Forelimb muscle (tissue), 1 donor: Measurements from ENCODE around the gene ARL13B. TPM values are rescaled to one million over a fixed set of nuclear protein-coding genes. Genes with fewer than 3 reads are reported as not detected.

Experiments used
- DNase-seq: peaks from one replicate; pipeline ENCODE4 v3.0.0-alpha.2; 2013; ENCODE audit warnings: low read depth
- polyA plus RNA-seq: library from polyadenylated mRNA; unstranded; fragments of 120-200 nt; gene quantifications from one replicate; pipeline ENCODE4 v1.2.1, GENCODE V29; 2013; ENCODE audit not compliant: insufficient read length

Gene ARL13B
- polyA plus RNA-seq, 1 donor, result 5.1 TPM

DNA sequence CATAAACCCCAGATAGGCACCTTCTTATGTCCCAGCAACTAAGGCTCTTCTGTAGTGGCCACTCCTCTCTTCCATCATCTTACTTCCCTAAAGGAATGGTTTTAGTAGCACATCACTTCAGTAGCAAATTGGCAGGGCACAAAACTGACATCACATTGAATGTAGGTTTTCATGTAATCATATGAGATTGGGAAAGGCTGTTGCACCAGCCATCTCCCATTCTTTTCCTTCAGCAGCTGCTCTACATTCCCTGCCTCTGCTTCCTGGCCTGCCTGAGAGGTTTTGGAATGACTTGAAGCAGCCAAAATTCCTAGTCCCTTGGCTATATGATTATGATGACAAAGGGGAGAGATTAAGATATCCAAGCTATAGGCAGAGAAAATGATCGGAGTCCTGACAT lies 119.4 kb downstream of the ARL13B start:
- DNase-seq, result no peak

DNA sequence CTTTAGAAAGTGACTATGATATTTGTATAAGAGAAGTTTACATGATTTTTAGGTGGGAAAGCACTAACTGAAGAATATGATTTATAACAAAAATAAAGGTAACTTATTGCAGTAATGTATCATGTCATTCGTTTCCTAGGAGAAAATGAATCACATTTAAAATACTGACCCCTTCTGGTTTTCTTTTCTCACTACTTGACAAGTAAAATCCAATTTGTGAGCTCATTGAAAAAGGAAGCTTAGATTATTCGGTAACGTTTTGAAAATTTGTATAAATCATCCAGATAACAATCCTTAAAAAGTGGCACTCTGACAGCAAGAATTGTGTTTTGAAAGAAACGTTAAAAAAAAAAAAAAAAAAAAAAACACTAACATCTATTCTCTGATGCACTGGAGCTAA lies 121.9 kb downstream of the ARL13B start:
- DNase-seq, result no peak

Other genes with a start within 250 kb of the ARL13B start
- 21.0 TPM for gene PROS1, start 6.3 kb upstream of the ARL13B start, polyA plus RNA-seq
- gene STX19, start 48.4 kb downstream of the ARL13B start, polyA plus RNA-seq, result 0.11 TPM
- gene DHFR2, start 82.8 kb downstream of the ARL13B start, polyA plus RNA-seq, result 3.4 TPM
- gene NSUN3, start 82.9 kb downstream of the ARL13B start, polyA plus RNA-seq, result 7.0 TPM